Kidney (tissue), 14 donors: Measurements from ENCODE around the gene CDK12. TPM values are rescaled to one million over a fixed set of nuclear protein-coding genes. Genes with fewer than 3 reads are reported as not detected.
"Not testable (repeated sequence)": the region's sequence is repeated elsewhere in the genome, so short reads cannot be mapped to it uniquely, and the experiment has no call there.

Experiments used
- DNase-seq, 5 donors: peaks; one replicate each; pipeline ENCODE4 v3.0.0-alpha.2; 2013 to 2020
- FAIRE-seq: peaks from 2 replicates; lab custom pipeline; 2012; peaks lifted over from hg19 to GRCh38; lab: Jason Lieb, UNC
- H3K27ac ChIP-seq, 2 donors: one replicate each; pipeline ENCODE4 v1.7.0; 2013; ENCODE audit warnings: low read depth in 2 of 2, low read length in 2 of 2, inconsistent platforms in 1 of 2
- H3K27me3 ChIP-seq: one replicate; pipeline ENCODE4 v1.7.1; 2013; ENCODE audit warnings: low read length, inconsistent platforms; ENCODE audit not compliant: control insufficient read depth, insufficient read depth
- H3K36me3 ChIP-seq, 3 donors: one replicate each; pipeline versions ENCODE4 v1.7.0 to v1.7.1; 2013; ENCODE audit warnings: low read length in 3 of 3, control low read depth in 1 of 3, inconsistent platforms in 1 of 3; ENCODE audit not compliant: insufficient read depth in 3 of 3, control insufficient read depth in 2 of 3
- H3K4me1 ChIP-seq, 3 donors: one replicate each; pipeline versions ENCODE4 v1.7.0 to v1.7.1; 2013; ENCODE audit warnings: low read length in 3 of 3, inconsistent platforms in 1 of 3, low read depth in 1 of 3; ENCODE audit not compliant: control insufficient read depth in 2 of 3, insufficient read depth in 2 of 3
- H3K4me3 ChIP-seq, 3 donors: one replicate each; pipeline versions ENCODE4 v1.7.0 to v1.8.1; 2013; ENCODE audit warnings: low read length in 3 of 3, control low read depth in 1 of 3, inconsistent platforms in 1 of 3
- H3K9ac ChIP-seq, 3 donors: one replicate each; pipeline versions ENCODE4 v1.7.0 to v1.7.1; 2013; ENCODE audit warnings: low read length in 3 of 3, control low read depth in 1 of 3, inconsistent platforms in 1 of 3
- H3K9me3 ChIP-seq, 3 donors: one replicate each; pipeline versions ENCODE4 v1.7.0 to v1.7.1; 2013; ENCODE audit warnings: low read length in 3 of 3, control low read depth in 1 of 3, inconsistent platforms in 1 of 3; ENCODE audit not compliant: control insufficient read depth in 2 of 3, insufficient read depth in 1 of 3
- intact Hi-C: fragments of 100-400 bp; cut with DNase I; formaldehyde crosslinking; loops from one replicate; pipeline ENCODE4 v1.11.1; 2022
- polyA plus RNA-seq: library from polyadenylated mRNA; stranded (reverse); fragments of 350-450 nt; fragmentation: Illumina TruSeq; extraction: RNeasy Lipid Tissue Mini Kit (QIAGEN cat#74804); gene quantifications from one replicate; pipeline ENCODE4 v1.2.3, GENCODE V29; 2014; ENCODE audit warnings: low read depth, low replicate concordance; ENCODE audit not compliant: insufficient read depth
- total RNA-seq: library from RNA; stranded (reverse); fragmentation: NEBNext Ultra II Directional; extraction: Animal tissue kit (Norgen Biotek cat#: 25700); gene quantifications from one replicate; pipeline ENCODE4 v1.2.1, GENCODE V29; 2021
- TF ChIP-seq, protein P1 (sequence below): IDR thresholded peaks from 3 replicates; pipeline ENCODE4 v1.5.1; 2012; ENCODE audit warnings: mild to moderate bottlenecking, moderate library complexity, borderline replicate concordance; ENCODE audit not compliant: insufficient read depth; ENCODE audit errors: extremely low read depth
- donor health status: control.
- donor health status: control.
- donor health status: control.
- donor health status: control.
- donor health status: control.
- donor health status: DM: yes; HTN: yes; CAD: no.
- donor health status: Normal renal cell carcinoma (clear cell type).

The CDK12 gene
- total and polyA plus RNA-seq, 2 donors from 2014 or later: 5.6 to 55.3 TPM

DNA sequence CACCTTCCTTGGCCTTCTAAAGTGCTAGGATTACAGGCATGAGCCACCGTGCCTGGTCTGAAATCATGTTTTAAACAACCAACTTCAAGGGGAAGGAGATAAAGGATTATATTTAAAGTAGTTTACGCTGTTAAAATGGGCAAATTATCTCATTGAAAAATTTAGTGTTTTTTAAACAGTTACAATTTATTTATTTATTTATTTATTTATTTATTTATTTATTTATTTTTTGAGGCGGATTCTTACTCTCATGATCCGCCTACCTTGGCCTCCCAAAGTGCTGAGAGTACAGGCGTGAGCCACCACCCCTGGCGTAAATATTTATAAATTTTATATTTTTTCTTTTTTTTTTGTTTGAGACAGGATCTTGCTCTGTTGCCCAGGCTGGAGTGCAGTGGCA, 22.2 kb downstream of the CDK12 start:
- H3K36me3 ChIP-seq: peaks cover 0 to 3% (median 0%) of the 10 kb centered on the region in 3 donors

DNA sequence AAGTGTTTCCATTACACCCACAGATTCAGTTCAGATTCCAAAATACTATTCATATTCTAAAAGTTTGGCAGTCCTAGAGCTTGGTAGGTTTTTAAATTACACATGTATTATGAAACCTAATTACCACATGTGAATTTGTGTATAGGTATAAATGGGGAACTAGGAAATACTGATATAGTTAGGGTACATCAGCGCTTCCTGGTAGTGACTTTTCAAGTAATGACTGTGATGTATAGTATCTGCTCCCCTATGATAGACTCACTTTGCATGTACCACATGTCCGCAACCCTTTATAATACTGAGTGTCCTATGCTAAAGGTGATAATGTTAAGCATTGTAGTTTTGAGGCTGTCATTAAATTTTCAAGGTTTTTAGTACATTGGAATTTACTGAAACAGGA, 22.9 kb downstream of the CDK12 start:
- peaks cover 0 to 3% (median 0%) of the 10 kb centered on the region in 3 donors for H3K36me3 ChIP-seq

More for the DNA sequence above, 22.2 kb downstream of the CDK12 start:
- DNase-seq (no peak), FAIRE-seq (no peak)
- intact Hi-C loops: no loop called here
- Histone ChIP-seq H3K27ac (no peak overlapping the region), H3K9me3 (no peaks in the 10 kb centered on the region), H3K27me3 (no peaks in the 10 kb centered on the region), H3K9ac (no peak overlapping the region), H3K4me1 (no peaks in the 10 kb centered on the region), H3K4me3 (no peak overlapping the region)
- TF ChIP-seq, protein P1, sequence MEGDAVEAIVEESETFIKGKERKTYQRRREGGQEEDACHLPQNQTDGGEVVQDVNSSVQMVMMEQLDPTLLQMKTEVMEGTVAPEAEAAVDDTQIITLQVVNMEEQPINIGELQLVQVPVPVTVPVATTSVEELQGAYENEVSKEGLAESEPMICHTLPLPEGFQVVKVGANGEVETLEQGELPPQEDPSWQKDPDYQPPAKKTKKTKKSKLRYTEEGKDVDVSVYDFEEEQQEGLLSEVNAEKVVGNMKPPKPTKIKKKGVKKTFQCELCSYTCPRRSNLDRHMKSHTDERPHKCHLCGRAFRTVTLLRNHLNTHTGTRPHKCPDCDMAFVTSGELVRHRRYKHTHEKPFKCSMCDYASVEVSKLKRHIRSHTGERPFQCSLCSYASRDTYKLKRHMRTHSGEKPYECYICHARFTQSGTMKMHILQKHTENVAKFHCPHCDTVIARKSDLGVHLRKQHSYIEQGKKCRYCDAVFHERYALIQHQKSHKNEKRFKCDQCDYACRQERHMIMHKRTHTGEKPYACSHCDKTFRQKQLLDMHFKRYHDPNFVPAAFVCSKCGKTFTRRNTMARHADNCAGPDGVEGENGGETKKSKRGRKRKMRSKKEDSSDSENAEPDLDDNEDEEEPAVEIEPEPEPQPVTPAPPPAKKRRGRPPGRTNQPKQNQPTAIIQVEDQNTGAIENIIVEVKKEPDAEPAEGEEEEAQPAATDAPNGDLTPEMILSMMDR: no peak

DNA sequence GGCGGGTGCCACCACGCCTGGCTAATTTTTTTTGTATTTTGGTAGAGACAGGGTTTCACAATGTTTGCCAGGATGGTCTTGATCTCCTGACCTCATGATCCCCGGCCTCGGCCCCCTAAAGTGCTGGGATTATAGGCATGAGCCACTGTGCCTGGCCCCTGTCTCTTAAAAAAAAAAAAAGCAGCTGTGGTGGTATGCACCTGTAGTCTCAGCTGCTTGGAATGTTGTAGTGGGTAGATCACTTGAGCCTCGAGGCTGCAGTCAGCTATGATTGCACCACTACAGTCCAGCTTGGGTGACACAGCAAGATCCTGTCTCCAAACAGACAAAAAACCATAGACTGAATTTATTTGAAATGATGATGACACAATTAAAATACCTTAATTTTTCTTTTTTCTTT, 24.3 kb downstream of the CDK12 start:
- no peaks in the 10 kb centered on the region for H3K36me3 ChIP-seq
- intact Hi-C loops: no loop called here
- H3K27ac ChIP-seq: no peak overlapping the region
- H3K4me3 ChIP-seq: no peak overlapping the region
- H3K4me1 ChIP-seq: no peaks in the 10 kb centered on the region
- H3K9ac ChIP-seq: no peak overlapping the region
- no peaks in the 10 kb centered on the region for H3K9me3 ChIP-seq
- H3K27me3 ChIP-seq: no peaks in the 10 kb centered on the region
- FAIRE-seq (no peak), DNase-seq (no peak)
- TF ChIP-seq, protein P1: no peak

More for the DNA sequence above, 22.9 kb downstream of the CDK12 start:
- H3K4me3 ChIP-seq: no peak overlapping the region
- no peak for DNase-seq
- no peaks in the 10 kb centered on the region for H3K9me3 ChIP-seq
- H3K9ac ChIP-seq: no peak overlapping the region
- no peaks in the 10 kb centered on the region for H3K4me1 ChIP-seq
- intact Hi-C loops: no loop called here
- no peak overlapping the region for H3K27ac ChIP-seq
- no peaks in the 10 kb centered on the region for H3K27me3 ChIP-seq
- TF ChIP-seq, protein P1: no peak
- FAIRE-seq: no peak

DNA sequence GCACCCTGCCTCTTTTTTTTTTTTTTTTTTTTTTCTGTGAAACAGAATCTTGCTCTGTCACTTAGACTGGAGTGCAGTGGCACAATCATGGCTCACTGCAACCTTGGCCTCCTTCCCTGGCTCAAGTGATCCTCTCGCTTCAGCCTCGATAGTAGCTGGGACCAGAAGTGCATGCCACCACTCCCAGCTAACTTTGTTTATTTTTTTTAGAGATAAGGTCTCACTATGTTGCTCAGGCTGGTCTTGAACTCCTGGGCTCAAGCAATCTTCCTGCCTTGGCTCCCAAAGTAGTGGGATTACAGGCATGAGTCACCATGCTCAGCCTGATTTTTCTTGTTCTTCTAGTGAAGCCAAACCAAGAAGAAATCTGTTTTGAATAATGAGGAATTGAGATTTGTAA, 25.0 kb downstream of the CDK12 start:
- H3K4me3 ChIP-seq: no peak overlapping the region
- H3K9me3 ChIP-seq: no peaks in the 10 kb centered on the region
- intact Hi-C loops: no loop called here
- H3K9ac ChIP-seq: no peak overlapping the region
- H3K4me1 ChIP-seq: no peaks in the 10 kb centered on the region
- no peaks in the 10 kb centered on the region for H3K36me3 ChIP-seq
- no peak overlapping the region for H3K27ac ChIP-seq
- DNase-seq: no peak
- FAIRE-seq: no peak
- H3K27me3 ChIP-seq: no peaks in the 10 kb centered on the region
- TF ChIP-seq, protein P1: no peak

DNA sequence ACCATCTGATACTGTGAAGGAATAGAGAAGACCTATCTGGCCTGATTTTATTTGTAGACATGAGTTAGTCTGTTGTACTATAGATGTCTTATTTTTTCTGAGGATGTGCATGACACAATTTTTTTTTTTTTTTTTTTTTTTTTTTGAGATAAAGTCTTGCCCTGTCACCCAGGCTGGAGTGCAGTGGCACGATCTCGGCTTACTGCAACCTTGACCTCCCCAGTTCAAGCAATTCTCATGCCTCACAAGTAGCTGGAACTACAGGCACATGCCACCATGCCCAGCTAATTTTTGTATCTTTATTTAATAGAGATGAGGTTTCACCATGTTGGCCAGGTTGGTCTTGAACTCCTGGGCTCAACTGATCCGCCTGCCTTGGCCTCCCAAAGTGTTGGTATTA, 26.2 kb downstream of the CDK12 start:
- H3K4me1 ChIP-seq, H3K4me3 ChIP-seq, H3K36me3 ChIP-seq, H3K9ac ChIP-seq, FAIRE-seq, DNase-seq, H3K27ac ChIP-seq, H3K27me3 ChIP-seq, intact Hi-C loops, H3K9me3 ChIP-seq: not testable (repeated sequence)
